ENCODE data around the gene MAST4.

Gene MAST4

DNA sequence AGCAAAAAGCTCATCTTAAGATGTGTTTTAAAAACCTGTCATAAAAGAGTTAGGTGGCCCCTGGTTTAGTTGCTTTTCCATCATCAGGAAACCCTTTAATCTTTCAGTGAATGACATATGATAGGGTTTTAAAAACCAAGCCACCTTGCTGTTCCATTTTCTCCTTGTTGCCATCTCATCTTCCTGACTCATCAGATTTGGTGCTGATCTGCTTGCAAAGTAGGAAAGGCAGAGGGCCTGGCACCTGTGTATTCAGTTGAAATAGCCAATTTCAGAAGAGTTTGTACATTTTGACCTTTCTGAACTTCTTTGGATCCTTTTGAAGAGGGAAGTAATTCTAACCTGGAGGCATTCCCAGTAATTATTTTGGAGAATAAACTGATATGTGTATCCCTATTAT lies 327.7 kb downstream of the MAST4 start:
- in situ Hi-C loops (cut with MboI; ENCODE audit: low sequenced_read_pairs, unreplicated experiment), result no loop called here
- no peak for DNase-seq (ENCODE audit: low spot score)
- TF ChIP-seq, protein P1, sequence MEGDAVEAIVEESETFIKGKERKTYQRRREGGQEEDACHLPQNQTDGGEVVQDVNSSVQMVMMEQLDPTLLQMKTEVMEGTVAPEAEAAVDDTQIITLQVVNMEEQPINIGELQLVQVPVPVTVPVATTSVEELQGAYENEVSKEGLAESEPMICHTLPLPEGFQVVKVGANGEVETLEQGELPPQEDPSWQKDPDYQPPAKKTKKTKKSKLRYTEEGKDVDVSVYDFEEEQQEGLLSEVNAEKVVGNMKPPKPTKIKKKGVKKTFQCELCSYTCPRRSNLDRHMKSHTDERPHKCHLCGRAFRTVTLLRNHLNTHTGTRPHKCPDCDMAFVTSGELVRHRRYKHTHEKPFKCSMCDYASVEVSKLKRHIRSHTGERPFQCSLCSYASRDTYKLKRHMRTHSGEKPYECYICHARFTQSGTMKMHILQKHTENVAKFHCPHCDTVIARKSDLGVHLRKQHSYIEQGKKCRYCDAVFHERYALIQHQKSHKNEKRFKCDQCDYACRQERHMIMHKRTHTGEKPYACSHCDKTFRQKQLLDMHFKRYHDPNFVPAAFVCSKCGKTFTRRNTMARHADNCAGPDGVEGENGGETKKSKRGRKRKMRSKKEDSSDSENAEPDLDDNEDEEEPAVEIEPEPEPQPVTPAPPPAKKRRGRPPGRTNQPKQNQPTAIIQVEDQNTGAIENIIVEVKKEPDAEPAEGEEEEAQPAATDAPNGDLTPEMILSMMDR (IDR thresholded peaks at IDR 0.05; ENCODE audit: borderline replicate concordance, control extremely low read depth, extremely low read depth, insufficient read depth, missing control alignments), result no peak

DNA sequence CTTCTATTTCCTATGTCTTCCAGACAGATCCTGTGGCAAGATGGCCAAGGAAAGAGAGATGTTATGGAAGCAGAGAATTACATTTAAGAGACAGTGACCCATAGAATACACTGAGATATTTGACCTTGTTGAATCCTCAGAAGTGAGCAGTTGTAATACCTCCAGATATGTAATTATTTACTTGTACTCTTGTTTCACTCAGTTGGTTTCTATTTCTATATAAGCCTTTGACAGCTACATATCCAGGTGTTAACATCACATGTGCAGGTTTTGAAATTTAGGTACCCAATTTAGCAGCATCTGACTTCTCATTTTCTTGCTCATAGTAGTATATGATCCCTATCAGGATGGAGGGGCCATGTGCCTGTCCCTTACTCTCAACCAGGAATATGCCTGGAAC lies 330.9 kb downstream of the MAST4 start:
- TF ChIP-seq, protein P1 (IDR thresholded peaks at IDR 0.05; ENCODE audit: borderline replicate concordance, control extremely low read depth, extremely low read depth, insufficient read depth, missing control alignments), result no peak
- DNase-seq (ENCODE audit: low spot score), result no peak
- in situ Hi-C loops (cut with MboI; ENCODE audit: low sequenced_read_pairs, unreplicated experiment), result no loop called here

DNA sequence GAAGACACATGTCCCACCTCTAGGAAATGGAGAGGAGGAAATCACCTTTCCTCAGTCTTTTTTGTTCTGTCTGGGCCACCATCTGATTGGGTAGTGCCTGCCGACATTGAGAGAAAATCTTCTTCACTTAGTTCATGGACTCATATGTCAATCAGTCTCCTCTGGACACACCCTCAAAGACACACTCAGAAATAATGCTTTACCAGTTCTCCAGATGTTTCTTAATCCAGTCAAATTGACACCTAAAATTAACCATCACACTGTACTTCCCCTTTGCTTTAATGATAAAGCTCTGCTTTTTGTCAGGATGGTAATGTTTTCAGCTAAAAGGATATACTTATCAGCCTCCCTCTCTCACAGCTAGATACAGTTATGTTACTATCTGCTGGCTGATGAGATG lies 333.1 kb downstream of the MAST4 start:
- no peak for DNase-seq (ENCODE audit: low spot score)
- TF ChIP-seq, protein P1 (IDR thresholded peaks at IDR 0.05; ENCODE audit: borderline replicate concordance, control extremely low read depth, extremely low read depth, insufficient read depth, missing control alignments), result no peak
- in situ Hi-C loops (cut with MboI; ENCODE audit: low sequenced_read_pairs, unreplicated experiment), result no loop called here

DNA sequence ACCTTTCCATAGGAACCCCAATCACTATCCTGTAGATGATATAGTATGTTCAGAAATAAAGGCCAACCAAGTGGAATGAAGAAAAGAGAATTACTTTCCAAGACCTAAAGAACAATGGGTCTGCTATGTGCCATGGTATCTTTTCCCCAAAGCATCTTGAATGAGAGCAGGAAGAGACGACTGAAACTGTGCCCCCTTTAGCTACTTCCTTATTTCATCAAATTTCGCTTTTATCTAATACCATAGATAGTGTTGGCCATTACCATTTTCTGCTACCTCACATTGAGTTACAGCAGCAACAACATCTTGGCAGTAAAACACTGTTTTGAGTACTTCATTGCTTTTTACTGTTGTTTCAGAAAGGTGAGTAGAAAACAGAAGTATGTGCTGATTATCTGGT lies 333.8 kb downstream of the MAST4 start:
- TF ChIP-seq, protein P1 (IDR thresholded peaks at IDR 0.05; ENCODE audit: borderline replicate concordance, control extremely low read depth, extremely low read depth, insufficient read depth, missing control alignments), result no peak
- in situ Hi-C loops (cut with MboI; ENCODE audit: low sequenced_read_pairs, unreplicated experiment), result no loop called here
- DNase-seq (ENCODE audit: low spot score), result no peak

DNA sequence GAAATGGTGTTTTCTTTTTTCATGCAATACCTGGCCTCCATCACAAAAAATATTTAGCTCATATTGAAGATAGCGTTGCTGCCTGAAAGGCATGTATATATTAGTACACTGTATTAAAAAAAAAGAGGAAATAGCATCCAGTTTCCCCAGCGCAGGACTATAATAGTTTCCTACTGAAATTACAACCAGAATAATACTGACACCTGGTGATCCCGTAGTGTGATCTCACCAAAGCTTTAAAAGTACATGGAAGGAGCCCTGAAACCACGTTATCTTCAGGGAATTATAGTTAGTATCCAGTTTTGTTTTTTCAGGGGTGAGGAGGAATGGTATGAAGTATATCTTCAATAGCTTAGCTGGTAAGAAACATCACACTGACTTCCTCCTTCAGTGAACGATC lies 335.5 kb downstream of the MAST4 start:
- in situ Hi-C loops (cut with MboI; ENCODE audit: low sequenced_read_pairs, unreplicated experiment), result no loop called here
- TF ChIP-seq, protein P1 (IDR thresholded peaks at IDR 0.05; ENCODE audit: borderline replicate concordance, control extremely low read depth, extremely low read depth, insufficient read depth, missing control alignments), result no peak
- no peak for DNase-seq (ENCODE audit: low spot score)

DNA sequence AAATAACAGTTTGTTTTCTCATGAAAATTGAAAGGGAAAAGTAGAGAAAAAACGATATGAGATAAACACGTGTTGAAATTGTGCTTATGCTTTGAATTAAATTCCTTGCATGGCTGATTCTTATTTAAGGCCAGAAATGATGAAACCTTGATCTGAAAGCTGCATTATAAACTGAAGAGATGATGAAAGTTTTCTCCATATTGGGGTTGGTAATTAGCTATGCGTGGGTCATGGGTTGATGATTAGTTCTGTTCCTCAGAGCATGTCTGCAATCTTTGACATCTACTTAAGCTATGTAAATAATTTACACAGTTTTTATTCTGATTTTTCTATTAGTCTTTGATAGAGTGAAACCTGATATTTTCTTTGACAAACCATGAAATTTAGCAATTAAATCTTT lies 336.3 kb downstream of the MAST4 start:
- TF ChIP-seq, protein P1 (IDR thresholded peaks at IDR 0.05; ENCODE audit: borderline replicate concordance, control extremely low read depth, extremely low read depth, insufficient read depth, missing control alignments), result no peak
- DNase-seq (ENCODE audit: low spot score), result no peak
- in situ Hi-C loops (cut with MboI; ENCODE audit: low sequenced_read_pairs, unreplicated experiment), result no loop called here

DNA sequence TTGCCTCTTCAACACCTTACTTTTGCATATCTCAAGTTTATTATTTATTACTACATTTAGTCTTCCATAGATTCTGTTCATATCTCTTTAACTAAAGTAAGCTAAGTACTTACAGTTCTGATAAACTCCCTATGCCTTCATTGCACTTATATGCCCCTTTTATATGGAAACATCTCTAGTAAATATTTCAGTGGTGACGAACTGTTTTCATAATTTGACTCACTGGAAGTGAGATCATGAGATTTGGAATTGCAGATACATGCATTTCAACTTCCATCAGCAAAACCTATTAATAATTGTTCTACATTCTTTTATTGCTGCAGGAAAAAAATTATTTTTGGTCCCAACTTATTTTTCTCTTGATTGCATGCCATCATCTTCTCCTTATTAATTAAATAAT lies 336.9 kb downstream of the MAST4 start:
- in situ Hi-C loops (cut with MboI; ENCODE audit: low sequenced_read_pairs, unreplicated experiment), result no loop called here
- TF ChIP-seq, protein P1 (IDR thresholded peaks at IDR 0.05; ENCODE audit: borderline replicate concordance, control extremely low read depth, extremely low read depth, insufficient read depth, missing control alignments), result no peak
- DNase-seq (ENCODE audit: low spot score), result no peak

Measured in GM13976 (cell line).